HG03521 (cell line): Measurements from ENCODE around the gene PIEZO1.

Source experiments
- ATAC-seq: cut with Tn5 transposase; IDR thresholded peaks from one replicate; pipeline ENCODE4 v1.9.1; 2021; ENCODE audit warnings: mild to moderate bottlenecking, moderate library complexity; ENCODE audit not compliant: unreplicated experiment

PIEZO1 gene

DNA sequence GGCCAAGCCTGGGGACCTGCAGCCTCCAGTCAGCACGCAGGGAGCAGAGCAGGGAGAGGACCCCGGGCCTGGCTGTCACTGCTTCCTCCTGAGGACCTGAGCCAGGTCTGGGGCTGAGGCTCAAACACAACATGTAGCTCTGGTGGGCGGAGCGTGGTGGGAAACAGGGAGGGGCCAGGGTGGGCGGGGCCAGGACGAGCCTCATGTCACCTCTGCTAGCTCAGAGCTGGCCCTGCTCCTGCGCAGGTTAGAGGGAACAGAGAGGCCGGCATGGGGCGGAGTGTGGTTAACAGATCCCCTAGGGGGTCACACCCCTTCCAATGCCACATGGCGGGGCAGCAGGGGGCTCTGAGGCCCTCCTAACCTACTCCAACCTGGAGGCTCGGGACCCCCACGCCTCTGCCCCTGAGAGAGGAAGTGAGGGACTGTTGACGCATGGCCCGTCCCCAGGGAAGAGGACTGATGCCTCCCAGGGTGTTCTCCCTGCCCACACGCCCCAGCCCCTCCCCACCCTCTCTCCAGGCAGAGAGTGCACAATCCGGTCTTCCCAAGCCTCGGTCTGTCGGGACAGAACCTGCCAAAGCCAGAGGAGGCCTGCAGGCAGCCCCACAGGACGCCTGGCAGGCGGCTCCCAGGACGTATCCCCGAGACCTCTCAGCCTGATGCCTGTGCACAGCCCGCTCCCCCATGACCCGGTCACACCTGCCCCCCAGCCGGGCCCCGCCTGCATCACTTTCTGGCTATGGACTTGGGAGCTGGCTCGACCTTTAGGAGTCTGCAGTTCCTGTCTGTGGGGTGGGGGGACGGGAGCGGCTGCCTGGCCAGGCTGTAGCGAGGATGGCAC, 15.2 kb downstream of the PIEZO1 start:
- no peak for ATAC-seq

DNA sequence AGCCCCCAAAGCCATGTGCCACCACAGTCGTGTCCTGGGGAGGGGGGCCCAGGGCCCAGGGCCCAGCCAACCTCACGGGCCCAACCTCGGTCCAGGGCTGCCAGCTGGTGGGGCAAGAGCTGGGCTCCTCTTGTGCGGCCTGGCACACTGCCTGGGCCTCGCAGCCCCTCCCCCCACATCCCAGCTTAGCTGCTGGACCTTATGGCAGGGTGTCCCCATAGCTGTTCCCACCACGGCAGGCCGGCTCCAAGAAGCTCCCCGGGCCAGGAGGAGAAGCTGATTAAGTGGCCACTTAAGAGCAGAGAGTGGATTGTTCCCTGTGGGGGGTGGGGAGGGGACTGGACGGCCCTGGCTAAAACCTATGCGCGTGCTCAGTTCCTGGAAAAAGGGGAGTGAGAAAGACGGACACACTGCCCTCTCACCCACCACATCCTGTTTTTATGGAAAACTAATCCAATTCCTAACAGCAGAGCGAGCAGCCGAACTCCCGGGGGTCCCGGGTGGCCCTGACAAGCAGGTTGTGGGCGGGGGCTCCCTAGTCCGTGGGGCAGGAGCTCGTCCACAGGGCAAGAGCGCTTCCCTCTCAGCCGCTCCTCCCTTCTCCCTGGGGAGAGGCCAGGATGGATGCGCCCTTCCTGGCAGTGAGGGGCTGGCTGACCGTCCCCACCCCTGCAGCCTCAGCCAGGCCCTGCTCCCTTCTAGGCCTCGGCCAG, 16.8 kb downstream of the PIEZO1 start:
- ATAC-seq: no peak

DNA sequence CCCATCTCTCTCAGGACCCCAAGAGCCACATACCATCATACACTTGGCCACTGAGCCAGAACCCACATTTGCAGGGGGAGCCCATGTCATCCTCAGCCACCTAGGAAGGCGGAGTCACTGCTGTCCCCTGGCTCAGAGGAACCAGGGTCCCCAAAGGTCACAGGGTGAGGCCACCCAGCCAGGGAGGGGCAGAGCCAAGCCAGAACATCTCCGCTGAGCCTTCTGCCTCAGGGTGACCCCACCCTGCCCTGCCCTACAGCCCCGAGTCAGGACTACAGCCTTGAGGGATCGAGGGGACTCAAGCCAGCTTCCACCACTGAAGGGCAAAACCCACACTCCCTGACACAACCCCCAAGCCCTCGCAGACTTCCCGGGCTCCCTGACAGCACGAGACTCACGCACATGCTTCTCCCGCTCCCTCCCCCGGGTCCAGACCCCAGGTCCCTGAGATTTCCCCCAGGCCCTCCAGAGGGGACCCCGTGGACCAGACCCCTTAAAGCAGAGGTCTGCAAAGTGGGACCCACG, 17.4 kb downstream of the PIEZO1 start:
- ATAC-seq: no peak

DNA sequence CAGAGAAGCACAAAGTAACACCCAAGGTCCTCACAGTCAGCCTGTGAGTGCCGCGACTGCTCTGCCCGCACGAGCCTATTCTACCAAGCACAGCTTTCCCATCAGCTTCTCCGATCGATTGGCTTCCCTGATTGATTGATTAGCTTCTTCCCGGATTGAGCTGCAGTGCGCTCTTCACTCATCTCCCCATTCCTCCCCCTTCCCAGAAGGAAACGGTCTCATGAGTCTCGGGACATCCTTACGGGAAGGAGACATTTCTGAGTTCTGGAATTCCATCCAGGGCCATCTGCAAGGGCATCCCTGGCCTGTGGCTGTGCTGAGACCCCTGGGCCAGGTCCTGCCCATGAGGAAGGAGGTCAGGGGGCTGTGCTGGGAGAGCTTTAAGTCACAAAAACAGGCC, 18.0 kb downstream of the PIEZO1 start:
- ATAC-seq: no peak

DNA sequence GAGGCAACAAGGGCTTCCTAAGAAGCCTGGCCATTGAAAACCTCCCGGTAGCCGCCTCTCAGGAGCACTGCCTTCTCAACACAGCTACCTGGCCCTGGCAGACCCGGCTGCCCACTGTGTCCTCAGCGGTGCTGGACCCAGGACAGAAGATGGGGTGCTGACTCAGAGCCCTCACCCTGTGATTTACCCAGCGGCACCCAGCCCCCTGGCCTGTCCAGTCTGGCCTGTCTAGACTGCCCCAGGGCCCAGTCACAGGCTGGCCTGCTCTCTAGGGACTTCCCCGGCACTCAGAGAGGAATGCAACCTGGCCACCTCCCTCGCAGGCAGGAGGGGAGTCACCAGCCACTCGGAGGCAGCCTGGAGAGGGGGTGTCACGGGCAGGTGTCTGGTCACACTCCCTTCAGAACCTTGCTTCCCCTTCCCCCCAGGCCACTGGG, 20.1 kb downstream of the PIEZO1 start:
- no peak for ATAC-seq

DNA sequence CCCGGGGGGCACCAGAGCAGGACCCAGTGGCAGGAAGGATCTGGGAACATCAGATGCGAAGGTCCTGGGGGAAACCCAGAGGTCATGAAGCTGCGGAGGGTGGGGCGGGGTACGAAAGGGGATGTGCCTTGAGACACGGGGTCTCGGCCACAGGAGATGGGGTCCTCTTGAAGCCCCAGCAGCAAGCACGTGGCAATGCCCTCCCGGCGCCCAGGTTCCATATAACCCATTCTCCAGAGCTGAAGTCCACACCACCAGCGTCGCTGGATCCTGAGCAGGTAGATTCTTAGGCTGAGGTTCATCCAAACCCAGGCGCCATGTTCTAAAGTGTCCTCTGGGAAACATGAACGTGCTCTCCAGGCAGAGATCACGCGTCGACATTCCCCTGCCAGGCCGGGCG, 20.9 kb downstream of the PIEZO1 start:
- ATAC-seq: no peak

DNA sequence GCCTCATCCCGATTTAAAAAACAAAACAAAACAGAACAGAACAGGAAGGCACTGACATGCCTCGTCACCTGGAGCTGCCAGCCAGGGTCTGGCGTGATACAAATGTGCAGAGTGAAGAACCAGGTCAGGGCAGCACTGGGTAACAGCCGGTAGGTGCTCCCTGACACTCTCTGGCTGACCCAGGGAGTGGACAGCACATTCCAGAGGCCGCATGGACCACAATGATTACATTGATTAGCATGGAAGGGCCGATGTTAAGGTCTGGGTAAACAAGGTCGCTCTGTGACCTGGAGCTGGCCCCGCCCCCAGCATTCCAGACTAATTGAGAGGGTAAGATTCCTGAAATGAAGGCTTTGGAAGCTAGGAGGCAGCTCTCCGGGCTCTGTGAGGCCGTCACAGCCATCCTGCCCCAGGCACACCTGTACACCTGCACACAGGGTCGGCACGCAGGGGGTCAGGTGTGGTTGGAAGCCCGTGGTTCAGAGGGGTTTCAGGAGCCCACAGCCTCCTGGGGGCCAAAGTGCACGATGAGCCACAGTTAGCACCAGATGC, 21.4 kb downstream of the PIEZO1 start:
- no peak for ATAC-seq

DNA sequence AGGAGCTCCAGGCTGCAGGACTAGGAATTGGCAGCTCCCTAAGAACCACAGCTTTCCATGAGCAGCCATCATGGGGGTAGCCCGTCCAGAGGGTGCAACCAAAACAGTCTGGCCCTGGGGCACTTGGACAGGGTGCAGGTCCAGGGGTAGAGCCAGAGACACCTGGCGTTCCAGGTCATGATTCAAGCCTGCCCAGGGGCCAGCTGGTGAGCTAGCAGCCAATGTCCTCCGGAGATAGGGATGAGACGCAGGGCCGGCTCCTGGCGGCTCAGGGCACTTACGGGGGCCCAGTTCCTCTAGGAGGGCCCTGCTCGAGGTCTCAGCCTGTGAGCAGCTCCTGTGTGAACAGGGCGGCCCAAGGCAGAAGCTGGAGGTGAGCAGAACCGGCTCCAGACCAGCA, 22.1 kb downstream of the PIEZO1 start:
- ATAC-seq: no peak

DNA sequence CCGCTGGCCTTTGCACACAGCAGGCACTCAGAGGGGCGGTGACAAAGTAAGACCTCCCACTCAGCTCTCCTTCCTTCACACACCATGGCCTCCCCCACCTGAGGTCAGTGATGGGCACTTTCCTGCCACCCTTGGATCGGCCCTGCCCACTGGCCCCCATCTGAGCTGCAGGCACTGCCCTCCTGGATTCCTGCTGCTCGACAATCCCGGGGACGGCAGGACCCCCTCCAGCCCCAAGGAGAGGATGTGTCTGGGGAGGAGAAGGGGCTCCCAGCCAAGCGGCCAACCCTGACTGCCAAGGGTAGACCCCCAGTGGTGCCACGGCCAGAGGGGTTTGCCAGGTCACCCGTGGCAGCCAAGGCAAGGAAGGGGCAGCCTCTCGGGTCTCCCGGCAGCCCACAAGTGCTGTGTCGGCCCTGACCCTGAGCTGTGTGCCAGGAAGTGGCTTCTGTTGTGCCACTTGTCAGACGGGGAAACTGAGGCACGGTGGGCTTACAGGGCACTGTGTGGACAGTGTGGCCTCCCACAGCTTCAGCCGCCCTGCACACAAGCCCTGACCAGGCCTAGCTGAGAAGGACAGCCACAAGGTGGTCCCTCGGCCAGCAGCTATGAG, 22.7 kb downstream of the PIEZO1 start:
- no peak for ATAC-seq

DNA sequence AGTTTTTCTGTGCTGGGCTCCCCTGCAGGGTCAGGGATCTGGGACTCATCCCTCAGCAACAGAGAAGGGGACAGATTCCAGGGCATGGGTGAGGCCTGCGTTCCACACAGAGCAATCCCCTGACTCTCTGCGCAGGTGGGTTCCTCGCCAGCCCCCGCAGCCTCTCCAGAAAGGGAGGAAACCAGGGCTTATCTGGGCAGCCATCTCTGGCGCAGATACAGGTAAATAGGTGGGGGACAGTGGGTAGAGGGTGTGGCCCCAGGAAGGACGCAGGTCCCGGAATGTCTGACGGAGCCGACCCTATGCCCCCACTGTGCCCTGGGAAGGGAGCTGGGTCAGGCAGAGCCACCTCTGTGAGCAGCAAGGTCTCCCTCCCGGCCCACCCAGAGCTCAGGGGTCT, 23.2 kb downstream of the PIEZO1 start:
- ATAC-seq: no peak

DNA sequence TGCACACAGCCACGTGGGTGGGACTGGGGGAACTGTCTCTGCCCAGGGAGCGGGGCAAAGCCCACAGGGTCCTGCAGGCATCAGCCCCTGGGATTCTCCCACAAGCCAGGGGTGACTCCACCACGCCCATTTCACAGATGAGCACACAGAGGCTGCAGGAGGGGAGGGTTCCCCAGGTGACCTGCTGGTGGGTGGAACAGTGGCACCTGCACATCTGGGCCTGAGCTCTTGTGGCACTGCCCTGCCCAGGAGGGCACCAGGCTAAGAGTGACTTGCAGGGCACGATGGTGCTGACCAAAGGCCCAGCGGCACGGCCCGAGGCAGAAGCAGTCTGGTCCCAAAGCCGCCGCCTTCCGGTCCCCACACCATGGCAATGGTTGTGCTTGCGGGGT, 23.9 kb downstream of the PIEZO1 start:
- ATAC-seq: no peak

DNA sequence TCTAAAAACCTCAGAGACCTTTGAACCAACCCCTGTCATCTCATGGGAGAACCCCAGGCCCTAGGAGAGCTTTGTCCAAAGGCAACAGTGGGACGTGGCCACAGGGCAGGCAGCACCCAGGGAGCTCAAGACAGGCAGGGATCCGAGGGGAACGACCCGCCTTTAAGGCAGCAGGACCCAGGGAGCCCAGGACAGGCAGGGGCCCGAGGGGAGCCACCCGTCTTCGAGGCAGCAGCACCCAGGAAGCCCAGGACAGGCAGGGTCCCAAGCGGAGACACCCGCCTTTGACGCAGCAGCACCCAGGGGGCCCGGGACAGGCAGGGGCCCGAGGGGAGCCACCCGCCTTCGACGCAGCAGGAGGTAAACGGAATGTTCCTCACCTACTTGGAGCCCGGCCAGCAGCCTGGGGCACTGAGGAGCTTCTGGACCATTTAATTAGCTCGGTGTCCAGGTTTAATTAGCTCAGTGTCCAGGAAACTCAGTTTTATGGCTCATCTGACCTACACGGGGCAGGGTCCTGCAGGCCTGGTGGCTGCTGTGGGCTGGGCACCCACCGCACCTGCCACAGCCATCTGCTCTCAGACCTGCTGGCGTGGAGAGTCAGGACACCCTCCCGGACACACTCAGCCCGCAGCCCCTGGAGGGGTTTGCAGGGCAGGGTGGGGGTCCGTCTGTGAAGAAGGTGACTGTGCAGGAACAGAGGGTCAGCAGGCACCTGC, 24.4 kb downstream of the PIEZO1 start:
- ATAC-seq: no peak

DNA sequence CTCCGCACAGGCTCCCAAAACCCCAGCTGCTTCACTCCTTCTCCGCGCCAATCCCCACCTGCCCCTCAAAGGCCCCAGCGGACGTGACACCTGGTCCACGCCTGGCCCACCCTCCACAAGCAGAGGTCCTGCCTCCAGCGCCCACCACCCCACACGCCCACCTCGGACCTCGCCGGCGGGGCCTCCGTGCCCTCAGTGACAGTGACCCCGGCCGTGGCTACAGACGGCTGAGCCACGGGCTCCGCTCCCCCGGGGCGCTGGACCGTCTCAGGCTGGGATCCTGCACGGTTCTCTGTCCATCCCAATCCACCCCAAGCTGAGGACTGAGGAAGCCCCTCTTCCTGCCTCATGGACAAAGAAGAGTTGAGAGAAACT, 25.1 kb downstream of the PIEZO1 start:
- ATAC-seq: no peak

DNA sequence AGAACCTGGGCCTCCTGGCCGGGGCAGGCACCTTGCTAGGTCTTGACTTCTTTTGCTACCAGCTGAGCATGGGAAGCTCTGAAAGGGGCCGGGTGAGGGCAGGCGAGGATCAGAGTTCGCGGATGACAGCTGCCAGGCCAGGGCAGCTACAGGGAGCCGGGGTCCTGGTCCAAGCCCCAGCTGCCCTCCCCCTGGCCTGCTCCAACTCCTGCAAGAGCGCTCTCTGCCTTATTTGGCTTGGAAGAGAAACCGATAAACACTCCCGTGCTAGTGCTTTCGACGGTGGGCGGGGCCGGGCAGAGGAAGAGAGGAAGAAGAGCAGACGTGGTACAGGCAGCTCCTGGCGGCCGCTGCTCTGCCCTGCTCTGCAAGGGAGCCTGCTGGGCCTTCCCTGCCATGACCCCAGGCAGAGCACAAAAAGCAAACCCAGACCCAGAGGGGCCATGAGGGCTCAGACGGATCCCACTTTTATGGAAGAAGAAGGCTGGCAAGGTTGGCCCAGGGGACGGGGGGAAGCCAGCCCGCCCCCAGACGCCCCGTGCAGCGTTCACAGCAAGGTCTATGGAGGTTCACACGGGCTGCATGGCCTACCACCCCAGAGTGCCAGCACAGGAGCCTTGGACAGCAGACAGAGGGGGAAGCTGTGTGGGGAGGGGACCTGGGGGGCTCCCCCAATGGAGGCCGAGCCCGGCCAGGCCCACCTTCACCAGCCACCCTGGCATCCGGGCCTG, 25.6 kb downstream of the PIEZO1 start:
- ATAC-seq: no peak

DNA sequence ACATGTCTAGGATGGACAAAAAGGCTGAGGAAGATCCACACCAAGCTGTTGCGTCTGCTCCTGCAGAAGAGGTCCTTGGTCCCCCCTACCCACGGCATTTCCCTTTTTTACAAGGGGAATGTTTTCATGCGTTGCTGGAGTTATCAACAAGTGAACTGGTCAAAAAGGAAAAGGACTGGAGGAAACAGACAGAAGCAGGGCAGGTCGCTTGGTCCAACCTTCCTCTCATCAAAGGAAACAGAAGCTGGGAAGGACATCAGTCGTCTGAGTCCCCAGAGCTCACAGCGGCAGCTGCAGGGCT, 26.1 kb downstream of the PIEZO1 start:
- no peak for ATAC-seq

DNA sequence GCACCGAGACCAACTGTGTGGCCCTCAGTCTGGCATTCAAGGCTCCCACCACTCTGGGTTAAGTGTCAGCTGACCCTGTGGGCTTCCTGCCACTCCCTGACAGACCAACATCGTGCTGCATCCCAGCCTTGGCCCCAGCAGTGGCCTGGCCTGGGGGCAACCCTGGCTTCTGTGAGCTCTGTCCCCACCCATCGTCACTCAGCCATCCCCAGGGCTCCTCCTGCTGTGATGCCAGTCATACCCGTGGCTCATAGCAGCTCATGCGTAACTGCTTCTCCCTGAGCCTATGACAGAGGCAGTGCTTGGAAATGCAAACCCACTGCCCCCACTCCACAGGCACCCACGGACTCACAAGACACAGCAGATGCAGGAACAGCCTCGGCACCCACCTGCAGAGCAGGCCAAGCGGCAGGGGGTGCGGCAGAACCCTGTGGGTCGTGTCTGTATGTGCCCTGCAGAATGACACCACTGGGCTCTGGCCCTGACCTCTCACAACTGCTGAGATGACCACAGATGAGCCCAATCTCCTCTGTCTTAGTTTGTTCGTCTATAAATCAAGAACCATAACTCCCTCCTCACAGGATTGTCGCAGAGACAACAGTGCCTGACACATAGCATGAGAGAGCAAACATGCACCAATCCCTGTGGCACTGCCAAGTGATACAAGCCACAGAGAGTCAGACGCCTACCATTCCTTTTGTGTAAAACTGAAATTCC, 26.6 kb downstream of the PIEZO1 start:
- ATAC-seq: no peak

DNA sequence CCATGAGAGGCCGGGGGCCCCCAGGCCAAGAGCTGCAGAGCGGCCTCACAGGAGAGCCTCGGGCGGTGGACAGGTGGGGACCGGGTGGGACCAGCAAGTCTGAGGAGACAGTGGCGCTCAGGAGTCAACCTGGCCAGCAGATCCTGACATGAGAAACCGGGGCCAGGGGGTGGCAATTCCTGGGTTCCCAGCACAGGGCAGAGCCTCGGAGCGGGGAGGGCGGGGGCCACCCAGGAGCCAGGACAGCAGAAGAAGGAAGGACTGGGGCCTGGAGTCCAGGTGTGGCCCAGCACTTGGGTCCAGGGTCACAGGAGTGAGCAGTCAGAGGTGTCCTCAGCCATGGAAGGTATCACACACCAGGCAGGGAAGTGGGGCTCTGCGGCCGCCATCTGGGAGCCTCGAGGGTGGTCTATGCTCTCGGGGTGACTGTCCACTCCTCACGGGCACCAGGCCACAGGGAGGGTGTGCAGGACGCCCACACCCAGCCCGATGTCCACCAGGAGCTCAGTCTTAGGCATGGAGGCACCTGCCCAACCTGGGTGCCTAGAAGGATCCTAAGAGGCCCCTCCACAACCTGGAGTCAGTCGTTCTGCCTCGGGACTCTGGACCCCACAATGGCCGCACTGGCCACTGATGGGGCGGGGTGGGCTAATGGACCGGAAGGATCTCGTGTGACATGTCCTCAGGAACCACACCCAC, 29.1 kb downstream of the PIEZO1 start:
- ATAC-seq: no peak

DNA sequence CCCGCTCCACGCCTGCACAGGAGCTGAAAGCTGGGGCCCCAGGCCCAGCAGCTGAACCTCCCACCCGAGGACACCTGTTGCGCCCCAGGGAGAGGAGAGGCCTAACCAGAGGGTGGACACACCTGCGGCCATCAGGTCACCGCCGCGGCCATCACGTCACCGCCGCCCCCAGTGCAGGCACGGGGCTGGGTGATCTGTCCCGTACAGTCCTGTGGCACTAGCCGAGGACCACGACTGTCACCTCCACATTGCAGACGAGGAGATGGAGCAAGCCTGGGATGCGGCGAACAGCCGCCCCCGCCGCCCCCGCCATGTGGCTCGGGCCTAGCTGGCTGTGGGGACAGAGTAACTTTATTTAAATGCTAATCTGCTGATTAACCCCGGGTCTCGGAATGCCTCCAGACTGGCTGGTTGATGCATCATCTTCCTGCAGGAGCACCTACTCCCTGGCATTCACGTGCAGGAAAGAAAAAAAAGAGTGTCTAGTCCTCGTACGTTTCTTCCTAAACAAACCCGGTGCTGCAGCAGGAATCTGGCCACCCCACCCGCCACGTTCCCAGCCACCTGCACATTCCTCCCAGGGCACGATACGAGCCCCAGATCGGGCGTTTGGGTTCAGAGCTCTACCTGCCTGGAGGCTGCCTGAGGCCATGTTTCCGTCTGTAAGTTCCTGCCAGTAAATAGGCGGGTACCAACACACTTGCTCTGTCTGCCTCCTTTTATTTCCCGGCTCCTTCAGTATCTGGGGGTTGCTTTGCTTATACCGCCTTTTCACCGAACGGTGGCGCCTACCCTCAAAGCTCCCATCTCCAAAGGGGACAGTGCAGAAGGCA, 29.9 kb downstream of the PIEZO1 start:
- ATAC-seq: no peak
